ENCODE data around the gene TMEM220. TPM values are rescaled to one million over a fixed set of nuclear protein-coding genes. Genes with fewer than 3 reads are reported as not detected.

The TMEM220 gene
- total RNA-seq, 1 experiment from 2014 or later = not detected

- no peak overlapping the region for H2AFZ ChIP-seq (ENCODE audit: low read depth, low read length, poor library complexity, severe bottlenecking)
- no peak overlapping the region for H3K4me3 ChIP-seq (replicated peaks in 1 of 2; ENCODE audit: low read depth in 1 of 2, low read length in 2 of 2)
- ChIA-PET CTCF (interaction anchor here (0.7 to 1.6 kb wide), 3 partner anchors 9 to 72 kb away, joined by 3 to 5 read pairs (median 3); no protein-coding TSS in a partner anchor), POLR2A (no interaction called here), RAD21 (ENCODE audit: low non-redundant PET in 1 of 2, low total read pairs in 2 of 2, uncharacterized antibody in 2 of 2, unreplicated experiment in 2 of 2) (interaction anchor here in 1 of 2 experiments (1.2 kb wide), 1 partner anchor 73 kb away, joined by 3 read pairs; no protein-coding TSS in a partner anchor)
- TF ChIP-seq ZFX (IDR thresholded peaks at IDR 0.05) (no peak), CTCF (IDR thresholded peaks at IDR 0.05 in 2 of 3, conservative IDR thresholded peaks at IDR 0.05 in 1 of 3; ENCODE audit: borderline replicate concordance in 1 of 3, insufficient read depth in 1 of 3, low read depth in 2 of 3, low read length in 2 of 3) (peak; percentile 26 to 98 (median 93); a peak in 5 of 6 replicates), RAD21 (IDR thresholded peaks at IDR 0.05; ENCODE audit: low read depth) (peak; percentile 54)
- H3K36me3 ChIP-seq (ENCODE audit: control insufficient read depth in 1 of 2, insufficient read depth in 2 of 2, low read length in 2 of 2) = no peaks in the 10 kb centered on the region
- no peak overlapping the region for H3K27ac ChIP-seq (ENCODE audit: low read depth, low read length)
- no peaks in the 10 kb centered on the region for H3K79me2 ChIP-seq (ENCODE audit: insufficient read depth, low read length)
- peaks cover 0 to 4% of the 10 kb centered on the region in 2 experiments; a peak in 2 of 4 replicates for H3K9me3 ChIP-seq (ENCODE audit: control insufficient read depth in 1 of 2, insufficient read depth in 1 of 2, low read depth in 1 of 2, low read length in 2 of 2)
- H3K4me2 ChIP-seq (ENCODE audit: low read length) = no peak overlapping the region
- H3K4me1 ChIP-seq (ENCODE audit: control insufficient read depth in 1 of 2, insufficient read depth in 2 of 2, low read length in 2 of 2) = no peaks in the 10 kb centered on the region
- no peaks in the 10 kb centered on the region for H4K20me1 ChIP-seq (ENCODE audit: insufficient read depth)
- no peaks in the 10 kb centered on the region for H3K27me3 ChIP-seq (ENCODE audit: insufficient read depth, low read length)
- DNase-seq (ENCODE audit: low read depth, low spot score) (peak; percentile 26), ATAC-seq (peak; percentile 47)
- no TSS peak for BruUV-seq (replicated peaks)
- H3K9me2 ChIP-seq (ENCODE audit: insufficient read depth) = no peaks in the 10 kb centered on the region
- H3K9ac ChIP-seq (ENCODE audit: low read length) = no peak overlapping the region
- intact Hi-C loops (cut with micrococcal nuclease) = loop anchor here (2.0 kb wide), 1 partner anchor 72 kb away; no protein-coding TSS in a partner anchor
Observed at GRCh38 chr17:10772425-10773380, 42.9 kb upstream of the TMEM220 start.

GRCh38 chr17:10771148-10771547, 41.3 kb upstream of the TMEM220 start:
- H3K4me3 ChIP-seq (replicated peaks in 1 of 2; ENCODE audit: low read depth in 1 of 2, low read length in 2 of 2) = no peak overlapping the region
- no peaks in the 10 kb centered on the region for H3K36me3 ChIP-seq (ENCODE audit: control insufficient read depth in 1 of 2, insufficient read depth in 2 of 2, low read length in 2 of 2)
- H3K9me2 ChIP-seq (ENCODE audit: insufficient read depth) = no peaks in the 10 kb centered on the region
- H3K9ac ChIP-seq (ENCODE audit: low read length) = no peak overlapping the region
- ChIA-PET RAD21 (ENCODE audit: low non-redundant PET in 1 of 2, low total read pairs in 2 of 2, uncharacterized antibody in 2 of 2, unreplicated experiment in 2 of 2) (no interaction called here), CTCF (no interaction called here), POLR2A (no interaction called here)
- no TSS peak for BruUV-seq (replicated peaks)
- H3K4me1 ChIP-seq (ENCODE audit: control insufficient read depth in 1 of 2, insufficient read depth in 2 of 2, low read length in 2 of 2) = no peaks in the 10 kb centered on the region
- intact Hi-C loops (cut with micrococcal nuclease) = no loop called here
- ATAC-seq = no peak
- no peak overlapping the region for H3K27ac ChIP-seq (ENCODE audit: low read depth, low read length)
- no peaks in the 10 kb centered on the region for H3K79me2 ChIP-seq (ENCODE audit: insufficient read depth, low read length)
- H3K27me3 ChIP-seq (ENCODE audit: insufficient read depth, low read length) = no peaks in the 10 kb centered on the region
- H4K20me1 ChIP-seq (ENCODE audit: insufficient read depth) = no peaks in the 10 kb centered on the region
- no peak overlapping the region for H2AFZ ChIP-seq (ENCODE audit: low read depth, low read length, poor library complexity, severe bottlenecking)
- peaks cover 0 to 4% of the 10 kb centered on the region in 2 experiments; a peak in 2 of 4 replicates for H3K9me3 ChIP-seq (ENCODE audit: control insufficient read depth in 1 of 2, insufficient read depth in 1 of 2, low read depth in 1 of 2, low read length in 2 of 2)
- TF ChIP-seq ZBTB33 (IDR thresholded peaks at IDR 0.05; ENCODE audit: extremely low read depth, insufficient replicate concordance, low read length) (no peak), ZFX (IDR thresholded peaks at IDR 0.05) (no peak), CBX3 (IDR thresholded peaks at IDR 0.05; ENCODE audit: low read depth) (no peak), SP1 (IDR thresholded peaks at IDR 0.05; ENCODE audit: low read depth) (no peak), ELF1 (IDR thresholded peaks at IDR 0.05; ENCODE audit: borderline replicate concordance, low read depth) (no peak), SIN3A (IDR thresholded peaks at IDR 0.05; ENCODE audit: low read depth) (no peak), POLR2A (IDR thresholded peaks at IDR 0.05; ENCODE audit: borderline replicate concordance, extremely low read depth, insufficient read depth, insufficient read length) (no peak), TCF7L2 (IDR thresholded peaks at IDR 0.05; ENCODE audit: borderline replicate concordance, extremely low read depth, insufficient read depth, insufficient read length) (no peak), FOSL1 (IDR thresholded peaks at IDR 0.05; ENCODE audit: low read depth) (no peak), EZH2 (IDR thresholded peaks at IDR 0.05) (no peak)
- TF ChIP-seq, protein P1, sequence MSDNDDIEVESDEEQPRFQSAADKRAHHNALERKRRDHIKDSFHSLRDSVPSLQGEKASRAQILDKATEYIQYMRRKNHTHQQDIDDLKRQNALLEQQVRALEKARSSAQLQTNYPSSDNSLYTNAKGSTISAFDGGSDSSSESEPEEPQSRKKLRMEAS (IDR thresholded peaks at IDR 0.05) = no peak
- TF ChIP-seq, protein P2, sequence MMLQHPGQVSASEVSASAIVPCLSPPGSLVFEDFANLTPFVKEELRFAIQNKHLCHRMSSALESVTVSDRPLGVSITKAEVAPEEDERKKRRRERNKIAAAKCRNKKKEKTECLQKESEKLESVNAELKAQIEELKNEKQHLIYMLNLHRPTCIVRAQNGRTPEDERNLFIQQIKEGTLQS (IDR thresholded peaks at IDR 0.05) = no peak
- no peak for DNase-seq (ENCODE audit: low read depth, low spot score)
- no peak overlapping the region for H3K4me2 ChIP-seq (ENCODE audit: low read length)
